IPS DF 6.9 (cell line): ENCODE results near the gene SCN9A.

Experiments used
- DNase-seq: peaks from one replicate; pipeline ENCODE4 v3.0.0-alpha.2; 2013; ENCODE audit warnings: low read depth, low spot score
- H3K27ac ChIP-seq: one replicate; pipeline ENCODE4 v1.5.1; 2013; ENCODE audit warnings: low read length, control low read depth
- H3K27me3 ChIP-seq: 2 replicates; pipeline ENCODE4 v1.6.1; 2013; ENCODE audit warnings: mild to moderate bottlenecking, low read length; ENCODE audit not compliant: control insufficient read depth, insufficient read depth
- H3K36me3 ChIP-seq: 2 replicates; pipeline ENCODE4 v1.6.1; 2013; ENCODE audit warnings: low read length; ENCODE audit not compliant: control insufficient read depth, insufficient read depth
- H3K4me1 ChIP-seq: 2 replicates; pipeline ENCODE4 v1.6.1; 2013; ENCODE audit warnings: low read length; ENCODE audit not compliant: control insufficient read depth, insufficient read depth
- H3K4me3 ChIP-seq: 2 replicates; pipeline ENCODE4 v1.5.1; 2013; ENCODE audit warnings: mild to moderate bottlenecking, low read length
- H3K9me3 ChIP-seq: 2 replicates; pipeline ENCODE4 v1.6.1; 2013; ENCODE audit warnings: low read length, inconsistent platforms; ENCODE audit not compliant: control insufficient read depth, insufficient read depth
- WGBS: extraction: QIAGEN DNeasy Blood & Tissue Kit; methylation state at CpG from one replicate; pipeline ENCODE4 v1.1.7; 2013; ENCODE audit warnings: mixed read lengths, missing lambda C conversion rate; ENCODE audit not compliant: insufficient read length, insufficient coverage; 5-methylcytosine and 5-hydroxymethylcytosine counted together

SCN9A gene

GRCh38 chr2:166375195-166375735 is 479 bp downstream of the SCN9A start:
- H3K9me3 ChIP-seq = no peaks in the 10 kb centered on the region
- peak overlapping the region; percentile 92; the same call in 1 of the 2 replicates for H3K4me3 ChIP-seq
- H3K36me3 ChIP-seq = no peaks in the 10 kb centered on the region
- no CpG with 5 or more reads among the region's 17 CpGs for WGBS
- no peak for DNase-seq
- no peaks in the 10 kb centered on the region; the same call in 1 of the 2 replicates for H3K4me1 ChIP-seq
- H3K27ac ChIP-seq = no peak overlapping the region
- H3K27me3 ChIP-seq = no peaks in the 10 kb centered on the region

DNA sequence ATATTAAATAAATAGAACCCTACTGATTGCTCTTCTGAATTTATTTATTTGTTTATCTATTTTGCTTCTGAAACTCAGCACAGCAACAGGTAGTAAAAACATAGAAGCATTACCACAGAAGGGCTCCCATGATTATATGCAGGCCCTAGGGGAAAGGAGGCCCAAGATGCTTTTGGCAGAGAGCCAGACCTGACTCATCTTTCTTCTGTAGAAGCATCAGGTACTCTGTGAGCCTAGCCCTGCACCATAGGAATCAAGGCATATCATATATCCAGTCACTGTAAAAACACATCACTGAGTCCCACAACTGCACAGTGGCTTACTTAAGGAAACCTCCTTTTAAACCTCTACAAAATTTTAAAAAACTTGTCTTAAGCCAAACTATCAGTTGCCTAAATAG is 1.8 kb downstream of the SCN9A start:
- Histone ChIP-seq H3K9me3 (no peaks in the 10 kb centered on the region), H3K4me1 (no peaks in the 10 kb centered on the region; the same call in 1 of the 2 replicates), H3K27ac (no peak overlapping the region), H3K27me3 (no peaks in the 10 kb centered on the region), H3K4me3 (no peak overlapping the region), H3K36me3 (no peaks in the 10 kb centered on the region)
- DNase-seq = no peak

- Histone ChIP-seq H3K27me3 (no peaks in the 10 kb centered on the region), H3K4me3 (no peak overlapping the region), H3K4me1 (no peaks in the 10 kb centered on the region; the same call in 1 of the 2 replicates), H3K9me3 (no peaks in the 10 kb centered on the region), H3K36me3 (no peaks in the 10 kb centered on the region), H3K27ac (no peak overlapping the region)
- no peak for DNase-seq
Measured at GRCh38 chr2:166373539-166373938, 2.2 kb downstream of the SCN9A start.

- no peaks in the 10 kb centered on the region; the same call in 1 of the 2 replicates for H3K4me1 ChIP-seq
- no peaks in the 10 kb centered on the region for H3K27me3 ChIP-seq
- H3K27ac ChIP-seq = no peak overlapping the region
- no peak for DNase-seq
- H3K9me3 ChIP-seq = no peaks in the 10 kb centered on the region
- H3K4me3 ChIP-seq = no peak overlapping the region
- WGBS = 100% methylated on average over 1 of the region's 2 CpGs
- H3K36me3 ChIP-seq = no peaks in the 10 kb centered on the region
Measured at GRCh38 chr2:166373105-166373504, 2.6 kb downstream of the SCN9A start.

DNA sequence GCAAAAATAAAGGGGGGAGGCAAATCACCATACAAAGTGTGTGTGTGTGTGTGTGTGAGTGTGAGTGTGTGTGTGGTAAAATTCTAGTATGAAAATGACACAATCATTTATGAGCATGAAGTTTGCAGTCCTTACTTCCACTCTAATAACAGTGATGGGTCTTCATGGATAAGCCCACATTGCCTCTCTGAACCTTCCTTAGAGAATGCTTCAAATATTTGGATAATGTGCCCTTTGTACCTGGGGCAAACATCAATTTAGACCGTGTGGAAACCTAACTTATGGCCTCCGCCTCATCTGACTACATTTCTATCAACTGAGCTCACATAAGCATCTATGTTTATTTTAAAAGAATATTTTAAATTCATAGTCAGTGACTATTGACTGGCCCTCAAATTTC is 3.7 kb downstream of the SCN9A start:
- H3K36me3 ChIP-seq = no peaks in the 10 kb centered on the region
- no peak for DNase-seq
- no peaks in the 10 kb centered on the region for H3K27me3 ChIP-seq
- no peaks in the 10 kb centered on the region; the same call in 1 of the 2 replicates for H3K4me1 ChIP-seq
- H3K27ac ChIP-seq = no peak overlapping the region
- H3K4me3 ChIP-seq = no peak overlapping the region
- WGBS = no CpG with 5 or more reads among the region's 2 CpGs
- H3K9me3 ChIP-seq = no peaks in the 10 kb centered on the region

- H3K9me3 ChIP-seq = no peaks in the 10 kb centered on the region
- H3K27ac ChIP-seq = no peak overlapping the region
- H3K36me3 ChIP-seq = no peaks in the 10 kb centered on the region
- H3K27me3 ChIP-seq = no peaks in the 10 kb centered on the region
- no peaks in the 10 kb centered on the region for H3K4me1 ChIP-seq
- WGBS = no CpG with 5 or more reads among the region's 6 CpGs
- DNase-seq = no peak
- H3K4me3 ChIP-seq = no peak overlapping the region
Measured at GRCh38 chr2:166365803-166366420, 9.8 kb downstream of the SCN9A start.

- H3K4me1 ChIP-seq = no peaks in the 10 kb centered on the region
- H3K27ac ChIP-seq = no peak overlapping the region
- H3K4me3 ChIP-seq = no peak overlapping the region
- H3K36me3 ChIP-seq = no peaks in the 10 kb centered on the region
- no CpG with 5 or more reads among the region's 3 CpGs for WGBS
- no peaks in the 10 kb centered on the region for H3K27me3 ChIP-seq
- no peak for DNase-seq
- no peaks in the 10 kb centered on the region for H3K9me3 ChIP-seq
Measured at GRCh38 chr2:166365239-166365638, 10.5 kb downstream of the SCN9A start.

GRCh38 chr2:166364476-166365161 is 11.1 kb downstream of the SCN9A start:
- no peak overlapping the region for H3K4me3 ChIP-seq
- H3K9me3 ChIP-seq = no peaks in the 10 kb centered on the region
- no peak overlapping the region for H3K27ac ChIP-seq
- no peaks in the 10 kb centered on the region for H3K4me1 ChIP-seq
- DNase-seq = no peak
- WGBS = 100% methylated on average over 1 of the region's 9 CpGs
- no peaks in the 10 kb centered on the region for H3K27me3 ChIP-seq
- no peaks in the 10 kb centered on the region for H3K36me3 ChIP-seq

GRCh38 chr2:166361351-166362153 is 14.2 kb downstream of the SCN9A start:
- no peaks in the 10 kb centered on the region for H3K36me3 ChIP-seq
- no peaks in the 10 kb centered on the region for H3K4me1 ChIP-seq
- WGBS = 100% methylated on average over 1 of the region's 3 CpGs
- no peak overlapping the region for H3K27ac ChIP-seq
- no peak for DNase-seq
- no peak overlapping the region for H3K4me3 ChIP-seq
- H3K9me3 ChIP-seq = no peaks in the 10 kb centered on the region
- H3K27me3 ChIP-seq = no peaks in the 10 kb centered on the region

GRCh38 chr2:166360906-166361305 is 14.8 kb downstream of the SCN9A start:
- no peaks in the 10 kb centered on the region for H3K4me1 ChIP-seq
- H3K4me3 ChIP-seq = no peak overlapping the region
- H3K36me3 ChIP-seq = no peaks in the 10 kb centered on the region
- no peak overlapping the region for H3K27ac ChIP-seq
- no peaks in the 10 kb centered on the region for H3K27me3 ChIP-seq
- no peaks in the 10 kb centered on the region for H3K9me3 ChIP-seq
- DNase-seq = no peak
- no CpG with 5 or more reads among the region's 2 CpGs for WGBS
